IPS-20b (cell line): ENCODE measurements around the gene DDX24.

Source experiments
- H3K27ac ChIP-seq: one replicate; pipeline ENCODE4 v1.5.1; 2013; ENCODE audit warnings: low read length
- H3K27me3 ChIP-seq: 2 replicates; pipeline ENCODE4 v1.6.1; 2013; ENCODE audit warnings: mild to moderate bottlenecking, low read length, inconsistent platforms; ENCODE audit not compliant: insufficient read depth
- H3K36me3 ChIP-seq: 2 replicates; pipeline ENCODE4 v1.6.1; 2013; ENCODE audit warnings: low read depth, mild to moderate bottlenecking, inconsistent platforms, low read length, moderate library complexity; ENCODE audit not compliant: insufficient read depth
- H3K4me1 ChIP-seq: 2 replicates; pipeline ENCODE4 v1.6.1; 2013; ENCODE audit warnings: mild to moderate bottlenecking, control low read depth, inconsistent platforms, low read length, moderate library complexity; ENCODE audit not compliant: insufficient read depth
- H3K4me3 ChIP-seq: 2 replicates; pipeline ENCODE4 v1.5.1; 2013; ENCODE audit warnings: mild to moderate bottlenecking, low read length, inconsistent platforms
- H3K9ac ChIP-seq: 2 replicates; pipeline ENCODE4 v1.6.1; 2013; ENCODE audit warnings: low read depth, mild to moderate bottlenecking, inconsistent platforms, low read length, moderate library complexity
- H3K9me3 ChIP-seq: 2 replicates; pipeline ENCODE4 v1.6.1; 2013; ENCODE audit warnings: mild to moderate bottlenecking, low read depth, low read length, inconsistent platforms; ENCODE audit not compliant: insufficient read depth

The DDX24 gene

GRCh38 chr14:94080621-94081385, at the start of gene DDX24, which contains the start of gene IFI27L1:
Gene DDX24 (minus strand): TSS chr14:94081202. CDS start chr14:94079742, 1,460 bp downstream.
Gene IFI27L1 (plus strand): TSS chr14:94081310. CDS start chr14:94096938, 15,628 bp downstream.
- H3K4me1 ChIP-seq = peaks cover 7% of the 10 kb centered on the region
- H3K27me3 ChIP-seq = no peaks in the 10 kb centered on the region
- no peaks in the 10 kb centered on the region for H3K9me3 ChIP-seq
- H3K27ac ChIP-seq = no peak within 1 kb of the TSS
- peak within 1 kb of the TSS; percentile 99 for H3K4me3 ChIP-seq
- peaks cover 29% of the 10 kb centered on the region for H3K36me3 ChIP-seq
- H3K9ac ChIP-seq = peak within 1 kb of the TSS; percentile 92

GRCh38 chr14:94129758-94130414, 48.9 kb upstream of the DDX24 start:
- Histone ChIP-seq H3K9ac (peak overlapping the region; percentile 39; the same call in 1 of the 2 replicates), H3K27ac (no peak overlapping the region)

GRCh38 chr14:94129111-94129757, 48.2 kb upstream of the DDX24 start, which contains the start of gene IFI27L2:
Gene IFI27L2 (minus strand): TSS chr14:94129604. CDS start chr14:94129564, 40 bp downstream.
- no peaks in the 10 kb centered on the region for H3K9me3 ChIP-seq
- H3K9ac ChIP-seq = peak within 1 kb of the TSS; percentile 54; the same call in 1 of the 2 replicates
- no peak within 1 kb of the TSS for H3K27ac ChIP-seq
- peak within 1 kb of the TSS; percentile 87 for H3K4me3 ChIP-seq
- H3K27me3 ChIP-seq = no peaks in the 10 kb centered on the region
- no peaks in the 10 kb centered on the region for H3K36me3 ChIP-seq
- H3K4me1 ChIP-seq = no peaks in the 10 kb centered on the region; the same call in 1 of the 2 replicates

More at GRCh38 chr14:94129758-94130414, 48.9 kb upstream of the DDX24 start:
- Histone ChIP-seq H3K9me3 (no peaks in the 10 kb centered on the region), H3K27me3 (no peaks in the 10 kb centered on the region), H3K36me3 (no peaks in the 10 kb centered on the region), H3K4me3 (peak overlapping the region; percentile 87), H3K4me1 (no peaks in the 10 kb centered on the region; the same call in 1 of the 2 replicates)

- H3K36me3 ChIP-seq = no peaks in the 10 kb centered on the region
- H3K4me3 ChIP-seq = peak overlapping the region; percentile 87
- no peak overlapping the region for H3K27ac ChIP-seq
- H3K4me1 ChIP-seq = no peaks in the 10 kb centered on the region; the same call in 1 of the 2 replicates
- H3K9me3 ChIP-seq = no peaks in the 10 kb centered on the region
- no peaks in the 10 kb centered on the region for H3K27me3 ChIP-seq
- no peak overlapping the region; the same call in 1 of the 2 replicates for H3K9ac ChIP-seq
Observed at GRCh38 chr14:94128216-94128839, 47.3 kb upstream of the DDX24 start.

- Histone ChIP-seq H3K9me3 (no peaks in the 10 kb centered on the region), H3K4me3 (no peak overlapping the region), H3K27ac (no peak overlapping the region), H3K36me3 (no peaks in the 10 kb centered on the region), H3K4me1 (no peaks in the 10 kb centered on the region; the same call in 1 of the 2 replicates), H3K9ac (no peak overlapping the region), H3K27me3 (no peaks in the 10 kb centered on the region)
Observed at GRCh38 chr14:94127330-94127729, 46.3 kb upstream of the DDX24 start.

- no peaks in the 10 kb centered on the region for H3K9me3 ChIP-seq
- no peaks in the 10 kb centered on the region for H3K36me3 ChIP-seq
- no peak overlapping the region for H3K4me3 ChIP-seq
Observed at GRCh38 chr14:94126800-94127199, 45.8 kb upstream of the DDX24 start.

GRCh38 chr14:94126419-94126677, 45.3 kb upstream of the DDX24 start:
- Histone ChIP-seq H3K36me3 (no peaks in the 10 kb centered on the region), H3K27me3 (no peaks in the 10 kb centered on the region), H3K9ac (no peak overlapping the region), H3K4me3 (no peak overlapping the region), H3K27ac (no peak overlapping the region), H3K4me1 (no peaks in the 10 kb centered on the region; the same call in 1 of the 2 replicates), H3K9me3 (no peaks in the 10 kb centered on the region)

More at GRCh38 chr14:94126800-94127199, 45.8 kb upstream of the DDX24 start:
- no peak overlapping the region for H3K27ac ChIP-seq
- H3K9ac ChIP-seq = no peak overlapping the region
- no peaks in the 10 kb centered on the region for H3K27me3 ChIP-seq
- no peaks in the 10 kb centered on the region; the same call in 1 of the 2 replicates for H3K4me1 ChIP-seq

GRCh38 chr14:94125659-94126418, 44.8 kb upstream of the DDX24 start:
- Histone ChIP-seq H3K9me3 (no peaks in the 10 kb centered on the region), H3K4me1 (no peaks in the 10 kb centered on the region; the same call in 1 of the 2 replicates), H3K4me3 (no peak overlapping the region), H3K36me3 (no peaks in the 10 kb centered on the region), H3K27ac (no peak overlapping the region), H3K27me3 (no peaks in the 10 kb centered on the region), H3K9ac (no peak overlapping the region)

GRCh38 chr14:94124582-94125377, 43.8 kb upstream of the DDX24 start:
- no peaks in the 10 kb centered on the region for H3K36me3 ChIP-seq
- H3K4me1 ChIP-seq = no peaks in the 10 kb centered on the region
- H3K27ac ChIP-seq = no peak overlapping the region
- H3K9me3 ChIP-seq = no peaks in the 10 kb centered on the region; the same call in 1 of the 2 replicates
- no peak overlapping the region for H3K4me3 ChIP-seq
- no peaks in the 10 kb centered on the region for H3K27me3 ChIP-seq
- no peak overlapping the region for H3K9ac ChIP-seq

GRCh38 chr14:94123868-94124267, 42.9 kb upstream of the DDX24 start:
- Histone ChIP-seq H3K4me3 (no peak overlapping the region), H3K27ac (no peak overlapping the region), H3K36me3 (no peaks in the 10 kb centered on the region), H3K27me3 (no peaks in the 10 kb centered on the region), H3K4me1 (no peaks in the 10 kb centered on the region), H3K9me3 (no peaks in the 10 kb centered on the region; the same call in 1 of the 2 replicates), H3K9ac (no peak overlapping the region)
